GM23248 (cell line): ENCODE data around the gene ABCF2. TPM values are rescaled to one million over a fixed set of nuclear protein-coding genes. Genes with fewer than 3 reads are reported as not detected.

Experiments
- DNase-seq: peaks from one replicate; pipeline ENCODE4 v3.0.0-alpha.2; 2015
- H2AFZ ChIP-seq: fragments of 200-600 bp; sonication (generic); 2 replicates; pipeline ENCODE4 v1.6.1; 2016; ENCODE audit warnings: antibody characterized with exemption
- H3F3A ChIP-seq: fragments of 200-600 bp; sonication (generic); 2 replicates; pipeline ENCODE4 v1.6.1; 2016; ENCODE audit warnings: mild to moderate bottlenecking, antibody characterized with exemption, mixed run types; ENCODE audit not compliant: insufficient read depth
- H3K27ac ChIP-seq: fragments of 200-600 bp; sonication (generic); 2 replicates; pipeline ENCODE4 v1.5.1; 2016; ENCODE audit warnings: mild to moderate bottlenecking
- H3K27me3 ChIP-seq: fragments of 200-600 bp; sonication (generic); replicated peaks from 2 replicates; pipeline ENCODE4 v1.6.1; 2016; ENCODE audit warnings: mild to moderate bottlenecking; ENCODE audit not compliant: insufficient read depth
- H3K36me3 ChIP-seq: fragments of 200-600 bp; sonication (generic); 2 replicates; pipeline ENCODE4 v1.6.1; 2016; ENCODE audit warnings: low read depth, mild to moderate bottlenecking
- H3K4me1 ChIP-seq: fragments of 200-600 bp; sonication (generic); 2 replicates; pipeline ENCODE4 v1.6.1; 2016; ENCODE audit warnings: mild to moderate bottlenecking; ENCODE audit not compliant: insufficient read depth
- H3K4me2 ChIP-seq: fragments of 200-600 bp; sonication (generic); one replicate; pipeline ENCODE4 v1.6.1; 2016; ENCODE audit warnings: mild to moderate bottlenecking; ENCODE audit not compliant: unreplicated experiment
- H3K4me3 ChIP-seq: fragments of 200-600 bp; sonication (generic); 2 replicates; pipeline ENCODE4 v1.5.1; 2016; ENCODE audit warnings: mild to moderate bottlenecking
- H3K79me2 ChIP-seq: fragments of 200-600 bp; sonication (generic); 2 replicates; pipeline ENCODE4 v1.6.1; 2016; ENCODE audit warnings: mild to moderate bottlenecking; ENCODE audit not compliant: insufficient read depth
- H3K9ac ChIP-seq: fragments of 200-600 bp; sonication (generic); 2 replicates; pipeline ENCODE4 v1.6.1; 2016; ENCODE audit warnings: mild to moderate bottlenecking
- H3K9me2 ChIP-seq: fragments of 200-600 bp; sonication (generic); 2 replicates; pipeline ENCODE4 v1.6.1; 2016; ENCODE audit warnings: mixed run types, mild to moderate bottlenecking, moderate library complexity; ENCODE audit not compliant: insufficient read depth
- H3K9me3 ChIP-seq: fragments of 200-600 bp; sonication (generic); one replicate; pipeline ENCODE4 v1.6.1; 2017; ENCODE audit warnings: low read depth
- H4K20me1 ChIP-seq: fragments of 200-600 bp; sonication (generic); 2 replicates; pipeline ENCODE4 v1.6.0; 2016; ENCODE audit not compliant: insufficient read depth
- EZH2 ChIP-seq: fragments of 200-600 bp; sonication (generic); IDR thresholded peaks from 2 replicates; pipeline ENCODE4 v1.6.1; 2018; ENCODE audit warnings: antibody characterized with exemption, mild to moderate bottlenecking; ENCODE audit not compliant: insufficient read depth, poor library complexity, severe bottlenecking
- EZH2phosphoT487 ChIP-seq: fragments of 200-600 bp; sonication (generic); IDR thresholded peaks from 2 replicates; pipeline ENCODE4 v1.6.1; 2018; ENCODE audit warnings: antibody characterized with exemption, moderate library complexity, mild to moderate bottlenecking, low read depth; ENCODE audit not compliant: insufficient read depth
- WGBS, 2 experiments: methylation state at CpG; one replicate each; pipeline ENCODE4 v1.1.6; 2015 to 2017; ENCODE audit warnings: low lambda C conversion rate in 2 of 2, low coverage in 1 of 2; ENCODE audit errors: missing lambda C conversion rate in 2 of 2; 5-methylcytosine and 5-hydroxymethylcytosine counted together
- in situ Hi-C: fragments of 300-500 bp; cut with MboI; formaldehyde crosslinking; loops from 2 replicates; pipeline ENCODE4 v1.15.0; 2020
- polyA plus RNA-seq: library from polyadenylated mRNA; unstranded; fragments of >200 nt; fragmentation: Nextera tagmentation; extraction: Ambion mirVana; gene quantifications from 2 replicates; pipeline ENCODE4 v1.2.1, GENCODE V29; 2016
- total RNA-seq: library from RNA; depleted of rRNA; stranded (reverse); fragments of >200 nt; shearing (Covaris generic); gene quantifications from 2 replicates; pipeline ENCODE4 v1.2.3, GENCODE V29; 2014

The ABCF2 gene
- total and polyA plus RNA-seq, 2 experiments from 2014 or later, result 40.7 to 74.9 TPM

DNA sequence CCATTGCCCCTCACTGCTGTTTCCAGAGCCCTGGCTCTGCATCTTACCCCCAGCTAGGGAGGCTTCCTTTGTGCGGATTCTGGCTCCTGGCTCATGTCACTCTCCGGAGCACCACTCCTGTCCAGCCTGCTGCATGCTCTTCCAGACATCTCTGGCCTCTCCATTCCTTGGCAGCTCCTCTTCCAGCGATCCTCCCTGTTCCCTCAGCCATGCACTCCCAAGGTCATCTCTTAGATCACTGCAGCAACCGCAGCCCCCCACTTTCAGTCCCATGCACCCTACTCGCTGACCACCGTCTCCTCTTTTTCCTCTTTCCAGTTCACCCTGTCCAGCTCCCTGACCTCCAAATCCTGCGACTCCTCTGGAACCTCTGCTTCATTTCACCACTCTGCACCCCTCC is 28.4 kb upstream of the ABCF2 start:
- 0 out of 2 replicates have a peak, but pooled peaks cover 4% of the 10 kb centered on the region for H3K4me1 ChIP-seq
- H3K9ac ChIP-seq, result no peak overlapping the region
- no peaks in the 10 kb centered on the region for H3K9me3 ChIP-seq
- WGBS, 2 experiments, result 78 to 84% methylated on average over 7 of the region's 7 CpGs
- H3K27me3 ChIP-seq, result peaks cover 11% of the 10 kb centered on the region
- H3K9me2 ChIP-seq, result no peaks in the 10 kb centered on the region
- H3K4me3 ChIP-seq, result no peak overlapping the region
- DNase-seq, result no peak
- in situ Hi-C loops, result no loop called here
- no peaks in the 10 kb centered on the region for H3F3A ChIP-seq
- H3K4me2 ChIP-seq, result no peak overlapping the region
- TF ChIP-seq EZH2phosphoT487, result no peak
- TF ChIP-seq EZH2, result no peak
- H4K20me1 ChIP-seq, result no peaks in the 10 kb centered on the region
- H3K36me3 ChIP-seq, result no peaks in the 10 kb centered on the region
- H3K79me2 ChIP-seq, result no peaks in the 10 kb centered on the region
- H2AFZ ChIP-seq, result no peak overlapping the region
- H3K27ac ChIP-seq, result no peak overlapping the region

DNA sequence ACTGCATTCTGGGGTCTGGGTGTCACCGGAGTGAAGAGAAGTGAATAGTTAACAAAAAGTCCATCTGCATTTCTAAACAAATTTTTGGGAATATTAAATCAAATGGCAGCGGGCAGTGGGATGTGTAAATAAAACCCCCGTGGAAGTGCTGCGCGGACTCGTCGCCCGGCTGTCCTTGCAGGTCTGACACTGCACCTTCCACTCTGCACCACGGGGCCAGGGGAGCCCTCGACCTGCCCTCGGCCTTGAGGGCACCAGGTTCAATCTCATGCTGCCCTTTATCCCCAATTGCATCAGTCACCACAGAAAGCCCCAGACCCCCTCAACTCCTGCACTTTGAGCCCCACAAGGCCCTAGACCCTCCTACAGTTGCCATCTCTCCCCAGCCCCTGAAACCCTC is 27.8 kb upstream of the ABCF2 start:
- Histone ChIP-seq H3K27ac (no peak overlapping the region), H3K9me2 (no peaks in the 10 kb centered on the region), H3K4me1 (0 out of 2 replicates have a peak, but pooled peaks cover 7% of the 10 kb centered on the region), H3K4me2 (no peak overlapping the region), H3F3A (no peaks in the 10 kb centered on the region), H3K27me3 (peaks cover 8% of the 10 kb centered on the region), H3K9ac (no peak overlapping the region), H3K9me3 (no peaks in the 10 kb centered on the region), H3K79me2 (no peaks in the 10 kb centered on the region), H3K36me3 (no peaks in the 10 kb centered on the region), H4K20me1 (no peaks in the 10 kb centered on the region), H2AFZ (no peak overlapping the region), H3K4me3 (no peak overlapping the region)
- no peak for DNase-seq
- TF ChIP-seq EZH2 (no peak), EZH2phosphoT487 (no peak)
- in situ Hi-C loops, result no loop called here
- 87 to 90% methylated on average over 10 to 11 of the region's 11 CpGs for WGBS, 2 experiments

DNA sequence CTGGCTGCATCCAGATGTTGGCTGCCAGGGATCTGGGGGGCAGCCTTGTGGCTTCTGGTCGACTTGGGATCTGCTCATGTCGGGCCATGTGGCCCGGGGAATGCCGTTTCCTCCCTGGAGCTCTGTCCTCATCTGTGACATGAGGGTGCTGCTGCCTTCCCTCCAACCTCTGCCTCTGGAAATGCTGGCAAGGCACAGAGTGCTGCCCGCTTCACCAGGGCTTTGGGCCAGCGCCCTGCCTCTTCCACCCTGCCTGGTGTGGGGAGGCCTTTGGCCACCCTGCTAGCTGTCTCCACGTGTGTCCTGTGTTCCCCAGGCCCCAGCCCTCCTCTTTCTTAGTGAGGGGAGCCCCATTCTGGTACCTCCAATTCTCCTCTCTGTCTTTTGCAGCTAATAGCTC is 27.3 kb upstream of the ABCF2 start:
- H3K79me2 ChIP-seq, result no peaks in the 10 kb centered on the region
- TF ChIP-seq EZH2phosphoT487 (no peak), EZH2 (no peak)
- in situ Hi-C loops, result no loop called here
- H3K9me3 ChIP-seq, result no peaks in the 10 kb centered on the region
- H3K4me1 ChIP-seq, result peaks cover 13% of the 10 kb centered on the region; the same call in 1 of the 2 replicates
- no peak overlapping the region for H3K4me3 ChIP-seq
- H3K36me3 ChIP-seq, result no peaks in the 10 kb centered on the region
- no peak for DNase-seq
- 71 to 75% methylated on average over 7 of the region's 7 CpGs for WGBS, 2 experiments
- H3K9me2 ChIP-seq, result no peaks in the 10 kb centered on the region
- H4K20me1 ChIP-seq, result no peaks in the 10 kb centered on the region
- H3K9ac ChIP-seq, result no peak overlapping the region
- no peak overlapping the region for H2AFZ ChIP-seq
- no peak overlapping the region for H3K4me2 ChIP-seq
- H3F3A ChIP-seq, result no peaks in the 10 kb centered on the region; the same call in 1 of the 2 replicates
- H3K27ac ChIP-seq, result no peak overlapping the region
- H3K27me3 ChIP-seq, result peaks cover 5% of the 10 kb centered on the region

DNA sequence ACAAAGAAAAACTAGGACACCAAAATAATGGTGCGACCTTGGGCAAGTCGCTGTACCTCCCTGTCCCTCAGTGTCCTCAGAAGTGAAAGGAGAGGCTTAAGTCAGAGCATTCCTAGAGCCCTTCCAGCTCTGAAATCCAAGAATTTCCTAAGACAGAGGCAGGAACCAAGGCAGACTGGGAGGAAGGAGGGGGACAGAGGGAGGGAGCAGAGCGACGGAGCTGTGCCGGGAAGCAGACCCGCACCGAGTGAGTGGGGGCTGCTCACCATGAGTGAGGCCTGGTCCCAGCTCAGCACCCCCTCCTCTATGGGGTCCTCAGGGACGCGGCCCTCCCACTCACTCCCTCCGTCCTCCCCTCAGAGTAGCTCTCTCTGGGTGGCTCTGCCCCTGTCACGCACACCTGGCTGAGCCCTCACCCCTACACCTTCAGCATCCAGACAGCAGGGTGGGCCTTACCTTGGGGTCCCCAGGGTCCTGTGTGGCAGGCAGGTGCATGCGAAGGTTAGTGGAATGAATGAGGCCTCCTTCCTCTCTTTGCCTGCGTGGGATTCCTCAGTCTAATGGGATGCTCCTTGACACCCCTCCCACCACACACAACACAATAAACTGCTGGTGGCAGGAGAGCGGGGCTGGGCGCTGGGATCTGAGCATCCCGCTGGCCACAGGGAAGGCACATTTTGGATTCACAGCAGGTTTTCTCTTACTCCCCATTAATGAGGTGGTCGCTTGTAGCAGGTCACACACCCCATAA is 26.1 kb upstream of the ABCF2 start:
- Histone ChIP-seq H3K27me3 (peaks cover 5% of the 10 kb centered on the region), H3K36me3 (no peaks in the 10 kb centered on the region), H3K4me3 (peak overlapping the region; percentile 98; the same call in 1 of the 2 replicates), H2AFZ (peak overlapping the region; percentile 93), H3K9me2 (no peaks in the 10 kb centered on the region), H3K9ac (peak overlapping the region; percentile 90), H4K20me1 (no peaks in the 10 kb centered on the region), H3K79me2 (no peaks in the 10 kb centered on the region), H3F3A (no peaks in the 10 kb centered on the region; the same call in 1 of the 2 replicates), H3K4me1 (peaks cover 13% of the 10 kb centered on the region; the same call in 1 of the 2 replicates), H3K27ac (no peak overlapping the region), H3K9me3 (no peaks in the 10 kb centered on the region), H3K4me2 (peak overlapping the region; percentile 100)
- in situ Hi-C loops, result no loop called here
- TF ChIP-seq EZH2 (no peak), EZH2phosphoT487 (no peak)
- 59 to 61% methylated on average over 17 of the region's 17 CpGs for WGBS, 2 experiments
- DNase-seq, result no peak

DNA sequence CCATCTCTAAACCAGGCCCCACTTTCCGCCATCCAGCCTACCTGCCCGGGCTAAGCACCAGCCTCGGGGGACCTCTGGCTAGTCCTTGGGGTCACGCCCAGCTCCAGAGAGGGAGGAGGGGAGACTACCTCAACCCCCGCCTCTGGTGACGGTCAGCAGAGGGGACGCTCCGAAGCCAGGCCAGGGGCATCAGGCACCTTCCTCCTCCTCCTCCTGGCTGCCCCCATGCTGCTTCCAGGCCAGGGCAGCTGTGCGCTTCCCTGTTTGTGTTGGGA is 25.5 kb upstream of the ABCF2 start:
- Histone ChIP-seq H3K4me2 (peak overlapping the region; percentile 100), H3K79me2 (no peaks in the 10 kb centered on the region), H3K9ac (peak overlapping the region; percentile 90), H3K9me3 (no peaks in the 10 kb centered on the region), H3K27ac (peak overlapping the region; percentile 76), H4K20me1 (no peaks in the 10 kb centered on the region), H3F3A (no peaks in the 10 kb centered on the region; the same call in 1 of the 2 replicates), H3K36me3 (no peaks in the 10 kb centered on the region), H3K4me1 (peaks cover 13% of the 10 kb centered on the region; the same call in 1 of the 2 replicates), H3K9me2 (no peaks in the 10 kb centered on the region), H3K27me3 (peaks cover 5% of the 10 kb centered on the region), H2AFZ (peak overlapping the region; percentile 93), H3K4me3 (peak overlapping the region; percentile 98)
- no peak for DNase-seq
- TF ChIP-seq EZH2phosphoT487 (no peak), EZH2 (no peak)
- in situ Hi-C loops, result no loop called here
- 8 to 16% methylated on average over 6 to 9 of the region's 9 CpGs for WGBS, 2 experiments
